B cell (primary cell): ENCODE measurements around the gene MAP4K4. TPM values are rescaled to one million over a fixed set of nuclear protein-coding genes. Genes with fewer than 3 reads are reported as not detected.

Experiments
- ATAC-seq: fragments of 200-7000 bp; cut with Tn5 transposase; one replicate; pipeline ENCODE4 v1.10.0; 2021; ENCODE audit warnings: low read depth, mild to moderate bottlenecking, moderate number of reproducible peaks, moderate library complexity
- CTCF ChIA-PET: fragments of 350-600 bp; sonication (Branson Sonifier 250); formaldehyde crosslinking; loops from one replicate; lab custom pipeline; 2021; ENCODE audit warnings: antibody characterized with exemption, inconsistent platforms; lab: Charles Lee
- POLR2A ChIA-PET: fragments of 350-600 bp; sonication (Branson Sonifier 250); formaldehyde crosslinking; loops from one replicate; lab custom pipeline; 2021; ENCODE audit warnings: antibody characterized with exemption; lab: Charles Lee
- DNase-seq: peaks from one replicate; pipeline ENCODE4 v3.0.0; 2013
- H2AFZ ChIP-seq: 2 replicates; pipeline ENCODE4 v1.6.1; 2012; ENCODE audit warnings: mild to moderate bottlenecking, low read depth, low read length; ENCODE audit not compliant: insufficient read depth, poor library complexity, severe bottlenecking
- H3K27ac ChIP-seq, 2 donors: 1 replicate in 1 of 2; 2 replicates in 1 of 2; pipeline ENCODE4 v1.5.1; 2012 to 2013; ENCODE audit warnings: low read length in 2 of 2, mild to moderate bottlenecking in 2 of 2, moderate library complexity in 1 of 2
- H3K27me3 ChIP-seq, 4 experiments: fragments of 200-600 bp in 1 of 4; sonication (generic) in 1 of 4; replicated peaks in 1 of 4; 1 replicate in 2 of 4; 2 replicates in 2 of 4; pipeline versions ENCODE4 v1.6.1 to v1.7.0; 2013 to 2016; ENCODE audit warnings: low read length in 3 of 4, mild to moderate bottlenecking in 2 of 4, mixed read lengths in 1 of 4, moderate library complexity in 1 of 4; ENCODE audit not compliant: insufficient read depth in 4 of 4, control insufficient read depth in 3 of 4; ENCODE audit errors: control extremely low read depth in 1 of 4
- H3K36me3 ChIP-seq, 2 experiments: replicated peaks in 1 of 2; 1 replicate in 1 of 2; 2 replicates in 1 of 2; pipeline versions ENCODE4 v1.6.1 to v1.7.1; 2013; ENCODE audit warnings: low read length in 1 of 2; ENCODE audit not compliant: insufficient read depth in 2 of 2, control insufficient read depth in 1 of 2; ENCODE audit errors: control extremely low read depth in 1 of 2, extremely low read depth in 1 of 2
- H3K4me1 ChIP-seq, 2 donors: fragments of 200-600 bp in 1 of 2; sonication (generic) in 1 of 2; 1 replicate in 1 of 2; 2 replicates in 1 of 2; pipeline versions ENCODE4 v1.5.1 to v1.6.1; 2013 to 2017; ENCODE audit warnings: low read length in 2 of 2; ENCODE audit not compliant: control insufficient read depth in 2 of 2, insufficient read depth in 2 of 2
- H3K4me2 ChIP-seq: replicated peaks from 2 replicates; pipeline ENCODE3; 2012; ENCODE audit warnings: mild to moderate bottlenecking, low read depth, low read length; ENCODE audit not compliant: poor library complexity, severe bottlenecking
- H3K4me3 ChIP-seq, 5 experiments: fragments of 200-600 bp in 1 of 5; sonication (generic) in 1 of 5; 1 replicate in 3 of 5; 2 replicates in 2 of 5; pipeline versions ENCODE4 v1.5.1 to v1.7.0; 2011 to 2016; ENCODE audit warnings: low read length in 4 of 5, mild to moderate bottlenecking in 4 of 5, low read depth in 2 of 5, control low read depth in 1 of 5, moderate library complexity in 1 of 5; ENCODE audit not compliant: insufficient read depth in 1 of 5; ENCODE audit errors: control extremely low read depth in 1 of 5, extremely low read depth in 1 of 5
- H3K79me2 ChIP-seq: fragments of 200-600 bp; sonication (generic); one replicate; pipeline ENCODE4 v1.6.0; 2016; ENCODE audit warnings: low read length; ENCODE audit not compliant: control insufficient read depth, insufficient read depth
- H3K9ac ChIP-seq: fragments of 200-600 bp; sonication (generic); 2 replicates; pipeline ENCODE4 v1.6.1; 2017; ENCODE audit warnings: mild to moderate bottlenecking, low read length, moderate library complexity
- H3K9me3 ChIP-seq, 3 donors: one replicate each; pipeline versions ENCODE4 v1.6.1 to v1.7.1; 2013; ENCODE audit warnings: low read length in 2 of 3; ENCODE audit not compliant: control insufficient read depth in 2 of 3, insufficient read depth in 1 of 3; ENCODE audit errors: control extremely low read depth in 1 of 3
- H4K20me1 ChIP-seq: 2 replicates; pipeline ENCODE4 v1.6.0; 2012; ENCODE audit warnings: mild to moderate bottlenecking, low read length; ENCODE audit not compliant: insufficient read depth, control insufficient read depth, poor library complexity, severe bottlenecking
- H3K27ac Mint-ChIP-seq: one replicate; pipeline ENCODE4 v1.8.0; 2021; ENCODE audit warnings: mixed read lengths
- H3K27me3 Mint-ChIP-seq: one replicate; pipeline ENCODE4 v1.8.0; 2021; ENCODE audit warnings: mixed read lengths
- H3K4me1 Mint-ChIP-seq: one replicate; pipeline ENCODE4 v1.8.0; 2021; ENCODE audit warnings: mixed read lengths
- H3K4me3 Mint-ChIP-seq: one replicate; pipeline ENCODE4 v1.8.0; 2021; ENCODE audit warnings: mixed read lengths
- H3K9me3 Mint-ChIP-seq: one replicate; pipeline ENCODE4 v1.8.0; 2022; ENCODE audit warnings: mixed read lengths; ENCODE audit not compliant: insufficient read depth
- EZH2 ChIP-seq: IDR thresholded peaks from 2 replicates; pipeline ENCODE4 v1.6.1; 2012; ENCODE audit warnings: borderline replicate concordance, low read depth, mild to moderate bottlenecking, moderate library complexity, low read length; ENCODE audit not compliant: insufficient read depth, poor library complexity, severe bottlenecking
- WGBS: methylation state at CpG from one replicate; pipeline ENCODE4 v1.1.5; 2013; ENCODE audit warnings: missing lambda C conversion rate; ENCODE audit not compliant: insufficient coverage; 5-methylcytosine and 5-hydroxymethylcytosine counted together
- intact Hi-C: fragments of 100-400 bp; cut with micrococcal nuclease; formaldehyde crosslinking; loops from one replicate; pipeline ENCODE4 v1.10.0; 2022
- polyA minus RNA-seq: library from RNA; depleted of rRNA, polyadenylated mRNA; stranded (reverse); fragments of >200 nt; gene quantifications from 2 replicates; pipeline ENCODE4 v1.2.3, GENCODE V29; 2012
- polyA plus RNA-seq: library from polyadenylated mRNA; depleted of rRNA; stranded (reverse); fragments of >200 nt; gene quantifications from 2 replicates; pipeline ENCODE4 v1.2.3, GENCODE V29; 2012
- total RNA-seq, 2 donors: library from RNA; stranded (reverse); fragments of 120-200 nt in 1 of 2; gene quantifications; 1 replicate in 1 of 2; 2 replicates in 1 of 2; pipeline versions ENCODE4 v1.2.3 to v1.2.4, GENCODE V29; 2013 to 2022
- TF ChIP-seq, protein P1 (sequence below): fragments of 200-600 bp; IDR thresholded peaks from one replicate; pipeline ENCODE4 v1.8.0; 2022; ENCODE audit warnings: antibody characterized with exemption, mild to moderate bottlenecking

MAP4K4 gene
- 280 and 303 TPM in 2 replicates for total RNA-seq
- 82.8 TPM for total RNA-seq (2013)
- 54.8 and 99.1 TPM in 2 replicates for polyA plus RNA-seq
- 59.5 and 113 TPM in 2 replicates for polyA minus RNA-seq

DNA sequence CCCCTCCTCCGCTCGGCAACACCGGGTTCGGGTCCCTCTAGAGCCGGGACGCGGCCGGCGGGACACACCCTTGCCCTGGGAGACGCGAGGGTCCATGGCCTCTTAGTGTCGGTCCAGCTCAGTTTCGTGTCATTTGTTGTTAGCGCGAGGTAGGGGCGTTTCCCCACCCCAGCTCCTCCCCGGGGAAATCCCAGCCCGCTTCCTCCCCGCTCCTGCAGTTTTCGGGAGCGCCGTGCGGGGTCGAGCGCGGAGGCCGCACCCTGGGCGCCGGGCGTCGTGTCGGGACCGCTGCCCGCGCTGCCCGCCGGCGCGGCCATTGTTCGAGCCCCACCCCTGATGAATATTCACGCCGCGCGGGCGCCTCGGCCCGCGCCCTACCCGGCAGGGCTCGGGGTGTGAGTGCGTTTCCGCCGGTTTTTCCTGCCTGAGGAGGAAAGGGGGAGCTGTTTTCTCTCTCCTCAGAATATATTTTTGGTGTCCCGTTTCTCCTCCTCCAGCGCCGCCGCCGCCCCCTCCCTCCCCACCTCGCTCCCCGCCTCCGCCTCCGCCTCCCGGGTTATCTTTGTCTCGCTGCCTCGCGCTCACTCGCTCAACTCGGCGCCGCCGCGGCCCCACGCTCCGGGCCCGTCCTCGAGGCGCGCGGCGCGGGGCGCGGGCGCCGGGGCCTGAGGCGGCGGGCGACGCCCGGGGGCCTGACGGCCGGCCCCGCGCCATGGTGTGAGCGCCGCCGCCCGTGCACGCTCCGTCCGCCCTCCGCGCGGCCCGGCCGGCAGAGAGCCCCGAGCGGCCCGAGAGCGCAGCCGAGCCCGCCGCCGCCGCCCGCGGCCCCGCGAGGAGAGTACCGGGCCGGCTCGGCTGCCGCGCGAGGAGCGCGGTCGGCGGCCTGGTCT lies at the start of gene MAP4K4:
MAP4K4 (plus strand) TSS at position 584 of the 890 bp plus-strand sequence. CDS start 374 bp downstream, outside the sequence.
- Histone ChIP-seq H3K27me3 (no peaks in the 10 kb centered on the region), H3K79me2 (peaks cover 43% of the 10 kb centered on the region), H2AFZ (peak within 1 kb of the TSS; percentile 89), H3K4me3 (peak within 1 kb of the TSS; percentile 64 to 98 (median 80)), H4K20me1 (peaks cover 6% of the 10 kb centered on the region), H3K4me2 (peak within 1 kb of the TSS; percentile 89), H3K9me3 (no peaks in the 10 kb centered on the region), H3K27ac (peak within 1 kb of the TSS; percentile 59 to 78), H3K9ac (peak within 1 kb of the TSS; percentile 80), H3K36me3 (peaks cover under 1 to 1% of the 10 kb centered on the region in 2 experiments), H3K4me1 (peaks cover 28 to 31% of the 10 kb centered on the region in 2 donors)
- ATAC-seq (peak; percentile 73), DNase-seq (peak; percentile 86)
- Mint-ChIP-seq H3K27me3 (no peaks in the 10 kb centered on the region), H3K4me3 (peak within 1 kb of the TSS; percentile 97), H3K4me1 (peaks cover 24% of the 10 kb centered on the region), H3K27ac (peak within 1 kb of the TSS; percentile 97), H3K9me3 (no peaks in the 10 kb centered on the region)
- under 1% methylated on average over 112 of the region's 129 CpGs for WGBS
- TF ChIP-seq EZH2, result no peak
- TF ChIP-seq, protein P1, sequence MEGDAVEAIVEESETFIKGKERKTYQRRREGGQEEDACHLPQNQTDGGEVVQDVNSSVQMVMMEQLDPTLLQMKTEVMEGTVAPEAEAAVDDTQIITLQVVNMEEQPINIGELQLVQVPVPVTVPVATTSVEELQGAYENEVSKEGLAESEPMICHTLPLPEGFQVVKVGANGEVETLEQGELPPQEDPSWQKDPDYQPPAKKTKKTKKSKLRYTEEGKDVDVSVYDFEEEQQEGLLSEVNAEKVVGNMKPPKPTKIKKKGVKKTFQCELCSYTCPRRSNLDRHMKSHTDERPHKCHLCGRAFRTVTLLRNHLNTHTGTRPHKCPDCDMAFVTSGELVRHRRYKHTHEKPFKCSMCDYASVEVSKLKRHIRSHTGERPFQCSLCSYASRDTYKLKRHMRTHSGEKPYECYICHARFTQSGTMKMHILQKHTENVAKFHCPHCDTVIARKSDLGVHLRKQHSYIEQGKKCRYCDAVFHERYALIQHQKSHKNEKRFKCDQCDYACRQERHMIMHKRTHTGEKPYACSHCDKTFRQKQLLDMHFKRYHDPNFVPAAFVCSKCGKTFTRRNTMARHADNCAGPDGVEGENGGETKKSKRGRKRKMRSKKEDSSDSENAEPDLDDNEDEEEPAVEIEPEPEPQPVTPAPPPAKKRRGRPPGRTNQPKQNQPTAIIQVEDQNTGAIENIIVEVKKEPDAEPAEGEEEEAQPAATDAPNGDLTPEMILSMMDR, result no peak
- intact Hi-C loops, result loop anchor here (1.0 to 5.0 kb wide), 8 partner anchors 20 to 280 kb away; no protein-coding TSS in a partner anchor
- CTCF ChIA-PET, result interaction anchor here (1.0 to 3.6 kb wide), 5 partner anchors 20 to 278 kb away, joined by 3 to 22 read pairs (median 6); no protein-coding TSS in a partner anchor
- POLR2A ChIA-PET, result interaction anchor here (0.6 to 1.2 kb wide), 3 partner anchors 19 to 50 kb away, joined by 4 to 7 read pairs (median 7); no protein-coding TSS in a partner anchor
